Effector memory CD4-positive, alpha-beta T cell (primary cell): ENCODE measurements around the gene MACROD2.

Experiments used
- DNase-seq, 3 donors: peaks; one replicate each; pipeline ENCODE4 v3.0.0-alpha.2; 2020
- H3K27ac ChIP-seq: 2 replicates; pipeline ENCODE4 v1.7.0; 2013; ENCODE audit warnings: mild to moderate bottlenecking, low read length, moderate library complexity; ENCODE audit not compliant: insufficient read depth, poor library complexity, severe bottlenecking
- H3K27me3 ChIP-seq: replicated peaks from 2 replicates; pipeline ENCODE4 v1.7.0; 2013; ENCODE audit warnings: mild to moderate bottlenecking, low read length; ENCODE audit not compliant: insufficient read depth, control insufficient read depth, poor library complexity, severe bottlenecking
- H3K36me3 ChIP-seq: 2 replicates; pipeline ENCODE4 v1.7.0; 2013; ENCODE audit warnings: mild to moderate bottlenecking, low read length, moderate library complexity; ENCODE audit not compliant: control insufficient read depth, insufficient read depth
- H3K4me1 ChIP-seq: 2 replicates; pipeline ENCODE4 v1.7.0; 2013; ENCODE audit warnings: low read length, mild to moderate bottlenecking; ENCODE audit not compliant: control insufficient read depth, insufficient read depth, poor library complexity, severe bottlenecking
- H3K4me3 ChIP-seq: 2 replicates; pipeline ENCODE4 v1.7.0; 2013; ENCODE audit warnings: low read length, low read depth, mild to moderate bottlenecking; ENCODE audit not compliant: insufficient read depth, poor library complexity, severe bottlenecking
- H3K9me3 ChIP-seq: 2 replicates; pipeline ENCODE4 v1.7.0; 2013; ENCODE audit warnings: mild to moderate bottlenecking, low read length, moderate library complexity; ENCODE audit not compliant: control insufficient read depth

MACROD2 gene

GRCh38 chr20:15848126-15848525 lies 1852.8 kb downstream of the MACROD2 start:
- Histone ChIP-seq H3K27me3 (no peaks in the 10 kb centered on the region), H3K36me3 (no peaks in the 10 kb centered on the region), H3K27ac (no peak overlapping the region), H3K4me3 (no peak overlapping the region), H3K9me3 (no peaks in the 10 kb centered on the region), H3K4me1 (no peaks in the 10 kb centered on the region)
- DNase-seq: no peak

- Histone ChIP-seq H3K27me3 (no peaks in the 10 kb centered on the region), H3K27ac (no peak overlapping the region), H3K4me3 (no peak overlapping the region), H3K4me1 (no peaks in the 10 kb centered on the region), H3K36me3 (no peaks in the 10 kb centered on the region), H3K9me3 (no peaks in the 10 kb centered on the region)
- no peak for DNase-seq
Measured at GRCh38 chr20:15848995-15849610, 1853.8 kb downstream of the MACROD2 start.

GRCh38 chr20:15851576-15852215 lies 1856.4 kb downstream of the MACROD2 start:
- no peak overlapping the region for H3K27ac ChIP-seq
- H3K4me1 ChIP-seq: no peaks in the 10 kb centered on the region
- no peaks in the 10 kb centered on the region for H3K36me3 ChIP-seq
- no peaks in the 10 kb centered on the region for H3K9me3 ChIP-seq
- no peaks in the 10 kb centered on the region for H3K27me3 ChIP-seq
- DNase-seq: no peak
- H3K4me3 ChIP-seq: no peak overlapping the region

GRCh38 chr20:15854911-15855310 lies 1859.6 kb downstream of the MACROD2 start:
- H3K4me1 ChIP-seq: no peaks in the 10 kb centered on the region
- no peaks in the 10 kb centered on the region for H3K36me3 ChIP-seq
- H3K27me3 ChIP-seq: no peaks in the 10 kb centered on the region
- no peaks in the 10 kb centered on the region for H3K9me3 ChIP-seq
- no peak overlapping the region for H3K27ac ChIP-seq
- no peak overlapping the region for H3K4me3 ChIP-seq
- no peak for DNase-seq

- DNase-seq: no peak
- Histone ChIP-seq H3K4me3 (no peak overlapping the region), H3K27ac (no peak overlapping the region), H3K4me1 (no peaks in the 10 kb centered on the region), H3K9me3 (no peaks in the 10 kb centered on the region), H3K36me3 (no peaks in the 10 kb centered on the region), H3K27me3 (no peaks in the 10 kb centered on the region)
Measured at GRCh38 chr20:15857173-15857784, 1862.0 kb downstream of the MACROD2 start.

- DNase-seq: no peak
- H3K27ac ChIP-seq: no peak overlapping the region
Measured at GRCh38 chr20:15859061-15859460, 1863.7 kb downstream of the MACROD2 start.

GRCh38 chr20:15860850-15861249 lies 1865.5 kb downstream of the MACROD2 start:
- Histone ChIP-seq H3K4me3 (no peak overlapping the region), H3K27ac (no peak overlapping the region), H3K36me3 (no peaks in the 10 kb centered on the region), H3K9me3 (no peaks in the 10 kb centered on the region), H3K27me3 (no peaks in the 10 kb centered on the region), H3K4me1 (no peaks in the 10 kb centered on the region)
- no peak for DNase-seq

More at GRCh38 chr20:15859061-15859460, 1863.7 kb downstream of the MACROD2 start:
- Histone ChIP-seq H3K9me3 (no peaks in the 10 kb centered on the region), H3K27me3 (no peaks in the 10 kb centered on the region), H3K4me1 (no peaks in the 10 kb centered on the region), H3K36me3 (no peaks in the 10 kb centered on the region), H3K4me3 (no peak overlapping the region)

- Histone ChIP-seq H3K4me3 (no peak overlapping the region), H3K27ac (no peak overlapping the region), H3K27me3 (no peaks in the 10 kb centered on the region), H3K9me3 (no peaks in the 10 kb centered on the region), H3K36me3 (no peaks in the 10 kb centered on the region), H3K4me1 (no peaks in the 10 kb centered on the region)
- no peak for DNase-seq
Measured at GRCh38 chr20:15862178-15862577, 1866.9 kb downstream of the MACROD2 start.

- no peaks in the 10 kb centered on the region for H3K4me1 ChIP-seq
Measured at GRCh38 chr20:15863735-15864134, 1868.4 kb downstream of the MACROD2 start.

GRCh38 chr20:15865553-15865952 lies 1870.2 kb downstream of the MACROD2 start:
- no peaks in the 10 kb centered on the region for H3K27me3 ChIP-seq
- no peak overlapping the region for H3K27ac ChIP-seq
- H3K9me3 ChIP-seq: no peaks in the 10 kb centered on the region
- H3K4me3 ChIP-seq: no peak overlapping the region
- no peak for DNase-seq
- H3K36me3 ChIP-seq: no peaks in the 10 kb centered on the region
- no peaks in the 10 kb centered on the region for H3K4me1 ChIP-seq

More at GRCh38 chr20:15863735-15864134, 1868.4 kb downstream of the MACROD2 start:
- DNase-seq: no peak
- Histone ChIP-seq H3K27ac (no peak overlapping the region), H3K4me3 (no peak overlapping the region), H3K36me3 (no peaks in the 10 kb centered on the region), H3K9me3 (no peaks in the 10 kb centered on the region), H3K27me3 (no peaks in the 10 kb centered on the region)
